C1 segment of cervical spinal cord (tissue), 14 donors: Measurements from ENCODE around the gene ETNK1.

Experiments
- DNase-seq, 14 donors: peaks; one replicate each; lab custom pipeline; 2025; lab: John Stamatoyannopoulos, UW

Gene ETNK1

GRCh38 chr12:22634883-22635282 lies 9.9 kb downstream of the ETNK1 start:
- DNase-seq: no peak

- no peak for DNase-seq
These were observed 10.8 kb downstream of the ETNK1 start for GRCh38 chr12:22635812-22636211.

DNA sequence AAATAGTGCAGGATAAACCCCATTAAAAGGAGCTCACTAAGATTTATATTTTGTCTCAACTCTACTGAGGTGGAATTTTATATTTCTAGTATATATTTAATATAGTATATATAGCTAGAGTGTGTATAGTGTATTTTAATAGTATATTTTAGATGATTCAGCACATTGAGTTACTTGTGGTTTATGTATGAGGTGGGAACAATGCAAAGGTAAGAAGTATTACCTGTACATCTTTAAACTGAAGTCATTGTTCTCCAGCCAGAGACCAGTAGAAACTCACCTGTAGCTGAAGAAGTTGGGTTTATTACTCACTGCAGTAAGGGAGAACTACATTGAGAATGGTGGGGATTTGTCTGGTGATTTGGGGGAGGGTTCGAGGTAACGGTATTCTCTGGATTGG lies 15.9 kb downstream of the ETNK1 start:
- DNase-seq: no peak

- peak in 1 of 14 donors; percentile 3 for DNase-seq
These were observed 16.5 kb downstream of the ETNK1 start for GRCh38 chr12:22641353-22642053.

GRCh38 chr12:22648668-22649067 lies 23.7 kb downstream of the ETNK1 start:
- DNase-seq: no peak

GRCh38 chr12:22653075-22653474 lies 28.1 kb downstream of the ETNK1 start:
- DNase-seq: no peak

GRCh38 chr12:22653791-22654190 lies 28.8 kb downstream of the ETNK1 start:
- DNase-seq: no peak

DNA sequence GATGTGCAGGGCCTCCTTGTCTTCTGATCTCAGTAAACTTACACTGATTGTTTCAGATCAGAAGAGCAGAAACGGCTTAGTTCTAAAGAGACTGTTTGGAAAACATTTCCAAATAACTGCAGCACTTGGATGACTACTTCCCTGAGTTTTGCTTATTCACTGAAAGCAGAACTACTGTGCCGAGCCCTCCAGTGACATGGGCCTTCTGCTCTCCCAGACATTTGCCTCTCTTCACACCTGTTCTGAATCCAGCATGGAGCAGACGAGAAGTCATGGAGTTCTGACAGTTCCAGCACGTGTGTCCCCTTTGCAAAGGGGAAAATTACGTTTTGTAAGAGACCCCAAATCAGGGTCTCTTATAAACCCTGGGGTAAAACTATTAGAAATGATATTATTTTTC lies 31.4 kb downstream of the ETNK1 start:
- no peak for DNase-seq

GRCh38 chr12:22656831-22657230 lies 31.9 kb downstream of the ETNK1 start:
- DNase-seq: no peak

DNA sequence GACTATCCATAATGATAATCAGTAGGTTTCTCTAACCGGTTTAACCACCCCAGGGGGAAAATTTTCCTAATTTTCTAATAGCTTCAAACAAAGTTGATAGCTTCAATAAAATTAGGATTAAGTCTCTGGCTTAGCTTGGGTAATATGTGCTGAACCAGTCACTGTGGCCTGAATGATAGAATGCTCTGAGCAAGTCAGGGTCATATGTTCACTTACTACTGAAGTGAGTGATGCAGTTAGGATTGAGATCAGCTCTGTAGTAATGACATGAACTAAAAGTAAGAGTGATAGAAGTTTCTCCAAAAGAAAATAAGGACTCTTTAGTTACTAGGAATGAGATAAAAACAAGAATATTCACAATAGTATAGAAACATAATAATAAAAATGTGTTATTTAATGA lies 32.6 kb downstream of the ETNK1 start:
- DNase-seq: no peak

GRCh38 chr12:22658214-22658613 lies 33.2 kb downstream of the ETNK1 start:
- no peak for DNase-seq

- DNase-seq: no peak
These were observed 37.4 kb downstream of the ETNK1 start for GRCh38 chr12:22662356-22662755.

- no peak for DNase-seq
These were observed 40.5 kb downstream of the ETNK1 start for GRCh38 chr12:22665476-22665875.

DNA sequence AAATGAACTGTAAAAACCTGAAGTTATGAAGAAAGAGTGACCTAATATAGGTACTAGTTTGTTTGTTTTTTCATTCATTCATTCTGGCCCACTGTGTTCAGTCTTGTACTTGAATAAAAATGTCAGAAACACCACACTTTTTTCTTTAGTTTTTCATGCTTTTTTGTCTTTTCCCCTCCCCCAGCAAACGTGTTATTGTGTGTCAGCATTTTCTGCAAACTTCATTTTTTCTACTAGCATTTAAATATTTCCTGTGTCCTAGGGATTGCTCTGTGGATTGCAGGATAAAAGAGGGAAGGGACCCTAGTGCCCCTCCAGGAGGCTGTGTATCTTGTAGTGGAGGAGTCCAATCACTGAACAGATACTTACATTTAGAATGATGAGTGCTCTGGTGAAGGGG lies 42.2 kb downstream of the ETNK1 start:
- DNase-seq: no peak

DNA sequence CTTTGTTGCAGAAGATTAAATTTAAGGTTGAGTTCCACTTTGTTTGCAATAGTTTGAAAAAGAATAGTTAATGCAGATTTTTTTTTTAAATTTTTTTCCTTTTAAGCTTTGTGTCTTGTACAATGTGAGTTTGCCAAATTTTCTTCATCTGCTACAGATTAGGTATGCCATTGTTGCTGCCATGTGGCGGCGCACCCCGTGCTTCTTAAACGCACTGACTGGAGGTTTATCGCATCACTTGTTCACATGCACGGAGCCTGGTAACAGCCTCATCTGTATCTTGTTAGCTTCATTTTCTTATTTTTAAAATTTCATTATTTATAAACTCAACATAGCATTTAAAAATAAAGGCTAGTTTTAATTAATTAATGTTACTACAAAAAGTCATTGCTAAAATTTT lies 43.5 kb downstream of the ETNK1 start:
- no peak for DNase-seq

GRCh38 chr12:22670762-22671161 lies 45.8 kb downstream of the ETNK1 start:
- no peak for DNase-seq

DNA sequence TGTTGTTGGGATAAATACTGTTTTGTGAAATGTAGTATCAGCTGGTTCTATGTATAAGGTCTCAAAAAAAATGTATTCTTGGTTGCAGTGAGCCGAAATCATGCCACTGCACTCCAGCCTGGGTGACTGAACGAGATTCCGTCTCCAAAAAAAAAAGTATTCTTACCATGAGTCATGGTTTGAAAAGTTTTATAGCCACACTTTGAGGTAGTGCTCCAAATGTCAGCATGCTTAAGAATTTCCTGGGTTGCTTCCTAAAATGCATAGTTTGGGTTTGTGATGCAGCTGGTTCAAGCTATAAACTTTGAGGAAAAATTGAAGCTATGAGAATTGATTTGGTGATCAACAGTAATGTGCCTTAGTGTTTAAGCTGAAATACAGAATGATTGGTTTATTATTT lies 48.0 kb downstream of the ETNK1 start:
- no peak for DNase-seq

GRCh38 chr12:22677781-22678574 lies 53.0 kb downstream of the ETNK1 start:
- DNase-seq: no peak

- DNase-seq: no peak
These were observed 57.7 kb downstream of the ETNK1 start for GRCh38 chr12:22682663-22683062.

GRCh38 chr12:22683131-22683530 lies 58.2 kb downstream of the ETNK1 start:
- no peak for DNase-seq

DNA sequence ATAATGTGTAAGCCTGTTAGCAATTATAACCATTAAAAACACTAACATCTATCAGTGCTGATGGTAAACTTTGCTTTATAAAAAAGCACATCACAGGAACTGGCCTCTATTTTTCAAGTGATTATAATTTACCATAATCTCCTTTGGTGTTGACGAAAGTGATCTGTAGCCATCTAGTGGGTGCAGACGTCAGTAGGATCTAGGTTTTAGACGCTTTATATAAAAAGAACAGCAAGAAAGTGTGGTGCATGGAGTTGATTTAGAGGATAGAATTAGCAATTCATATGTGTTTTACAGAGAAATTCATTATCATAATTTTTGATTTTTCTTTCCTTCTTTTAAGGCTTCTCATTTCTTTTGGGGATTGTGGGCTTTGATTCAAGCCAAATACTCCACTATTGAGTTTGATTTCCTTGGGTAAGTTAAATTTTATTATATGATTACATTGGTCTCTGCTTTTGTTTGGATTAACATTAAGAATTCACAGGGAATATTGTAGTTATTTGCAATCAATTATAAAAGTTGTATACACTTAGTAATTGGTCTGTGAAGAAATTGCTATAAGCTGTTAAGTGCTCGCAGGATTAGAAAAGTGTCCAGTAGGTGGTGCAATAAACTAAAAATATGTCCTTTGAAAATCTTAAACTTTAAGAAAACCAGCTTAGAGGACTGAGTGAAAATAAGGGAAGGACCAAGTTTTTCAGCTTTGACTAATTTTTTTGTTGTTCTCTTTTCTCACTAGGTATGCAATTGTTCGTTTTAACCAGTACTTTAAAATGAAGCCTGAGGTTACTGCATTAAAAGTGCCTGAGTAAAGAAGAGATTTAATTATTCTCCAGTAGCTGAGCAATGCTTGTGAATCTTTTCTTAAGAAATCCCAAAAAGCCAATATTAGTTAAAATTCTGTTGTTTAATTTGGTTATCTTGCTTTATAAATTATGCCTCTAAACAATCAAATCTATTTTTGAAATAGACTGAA lies 59.5 kb downstream of the ETNK1 start:
- DNase-seq: no peak

- no peak for DNase-seq
These were observed 61.2 kb downstream of the ETNK1 start for GRCh38 chr12:22686193-22686592.
